T-cell (primary cell): ENCODE results near the gene LDLRAD4. TPM values are rescaled to one million over a fixed set of nuclear protein-coding genes. Genes with fewer than 3 reads are reported as not detected.
A peak's percentile ranks its signal among the peaks of the same experiment; 100 is the strongest.

Experiments used
- ATAC-seq, 4 experiments: fragments of 200-7000 bp in 3 of 4; fragments of 150-1000 bp in 1 of 4; cut with Tn5 transposase; replicated peaks in 1 of 4; 1 replicate in 3 of 4; 2 replicates in 1 of 4; pipeline ENCODE4 v1.10.0; 2021; ENCODE audit warnings: moderate library complexity in 3 of 4, mild to moderate bottlenecking in 2 of 4, moderate number of reproducible peaks in 1 of 4
- CTCF ChIA-PET, 2 donors: fragments of 300-600 bp; sonication (Branson Sonifier 250); formaldehyde crosslinking; loops; one replicate each; lab custom pipeline; 2022; ENCODE audit warnings: antibody characterized with exemption in 2 of 2; lab: Charles Lee
- POLR2A ChIA-PET, 2 donors: fragments of 300-600 bp; sonication (Branson Sonifier 250); formaldehyde crosslinking; loops; one replicate each; lab custom pipeline; 2022; ENCODE audit warnings: antibody characterized with exemption in 2 of 2; lab: Charles Lee
- DNase-seq, 35 experiments: peaks; one replicate each; pipeline versions ENCODE4 v3.0.0 to v3.0.0-alpha.2; 2013 to 2023
- H3K27ac ChIP-seq: one replicate; pipeline ENCODE4 v1.5.1; 2013; ENCODE audit warnings: low read length
- H3K27me3 ChIP-seq, 2 experiments: replicated peaks in 1 of 2; 1 replicate in 1 of 2; 2 replicates in 1 of 2; pipeline versions ENCODE4 v1.6.1 to v1.7.0; 2013; ENCODE audit warnings: low read length in 1 of 2, mixed read lengths in 1 of 2; ENCODE audit not compliant: control insufficient read depth in 2 of 2, insufficient read depth in 2 of 2; ENCODE audit errors: extremely low read depth in 1 of 2
- H3K36me3 ChIP-seq, 2 donors: 1 replicate in 1 of 2; 2 replicates in 1 of 2; pipeline versions ENCODE4 v1.6.1 to v1.7.0; 2013; ENCODE audit warnings: low read length in 1 of 2; ENCODE audit not compliant: control insufficient read depth in 2 of 2, insufficient read depth in 1 of 2; ENCODE audit errors: extremely low read depth in 1 of 2
- H3K4me1 ChIP-seq, 2 experiments: 1 replicate in 1 of 2; 2 replicates in 1 of 2; pipeline versions ENCODE4 v1.6.1 to v1.7.0; 2013; ENCODE audit warnings: low read length in 2 of 2, mixed read lengths in 1 of 2; ENCODE audit not compliant: insufficient read depth in 2 of 2, control insufficient read depth in 1 of 2; ENCODE audit errors: extremely low read depth in 1 of 2
- H3K4me3 ChIP-seq, 2 donors: 1 replicate in 1 of 2; 2 replicates in 1 of 2; pipeline versions ENCODE4 v1.5.1 to v1.7.0; 2013; ENCODE audit warnings: mild to moderate bottlenecking in 2 of 2, low read length in 1 of 2, moderate library complexity in 1 of 2; ENCODE audit not compliant: control insufficient read depth in 1 of 2; ENCODE audit errors: extremely low read depth in 1 of 2
- H3K9me3 ChIP-seq: 2 replicates; pipeline ENCODE4 v1.7.0; 2013
- H3K27ac Mint-ChIP-seq, 2 donors: one replicate each; pipeline ENCODE4 v1.8.0; 2020 to 2021; ENCODE audit warnings: mild to moderate bottlenecking in 2 of 2, mixed read lengths in 2 of 2
- H3K27me3 Mint-ChIP-seq, 2 donors: one replicate each; pipeline ENCODE4 v1.8.0; 2021 to 2022; ENCODE audit warnings: mixed read lengths in 2 of 2
- H3K36me3 Mint-ChIP-seq: one replicate; pipeline ENCODE4 v1.8.0; 2021; ENCODE audit warnings: mixed read lengths
- H3K4me1 Mint-ChIP-seq, 3 donors: one replicate each; pipeline ENCODE4 v1.8.0; 2020 to 2022; ENCODE audit warnings: mixed read lengths in 3 of 3, mild to moderate bottlenecking in 1 of 3
- H3K4me3 Mint-ChIP-seq, 3 donors: one replicate each; pipeline ENCODE4 v1.8.0; 2020 to 2022; ENCODE audit warnings: mild to moderate bottlenecking in 3 of 3, mixed read lengths in 3 of 3, moderate library complexity in 3 of 3
- H3K9me3 Mint-ChIP-seq, 3 donors: one replicate each; pipeline ENCODE4 v1.8.0; 2020 to 2022; ENCODE audit warnings: mixed read lengths in 3 of 3
- WGBS: methylation state at CpG from one replicate; pipeline ENCODE4 v1.1.5; 2013; ENCODE audit warnings: missing lambda C conversion rate; ENCODE audit not compliant: insufficient coverage; 5-methylcytosine and 5-hydroxymethylcytosine counted together
- total RNA-seq, 35 experiments: library from RNA in 6 of 35; stranded (reverse) in 6 of 35; fragments of 120-200 nt in 1 of 35; gene quantifications; one replicate each; pipeline versions ENCODE4 v1.2.1 to v1.2.4 and lab custom pipeline; 2013 to 2026

Gene LDLRAD4
- total RNA-seq, 5 donors from 2014 or later (not counting 1 experiment from before 2014, with no cell fraction given) = 57.6 to 80.8 (median 72.4) TPM

- Histone ChIP-seq H3K36me3 (peaks cover 0 to 2% of the 10 kb centered on the region in 2 donors), H3K27ac (no peak overlapping the region), H3K4me1 (peaks cover 0 to 11% of the 10 kb centered on the region in 2 experiments), H3K27me3 (no peaks in the 10 kb centered on the region), H3K4me3 (no peak overlapping the region), H3K9me3 (no peaks in the 10 kb centered on the region)
- H3K4me3 Mint-ChIP-seq = no peak overlapping the region
- no peaks in the 10 kb centered on the region for H3K27me3 Mint-ChIP-seq
- ChIA-PET POLR2A (interaction anchor here in 1 of 2 donors (0.6 kb wide), 1 partner anchor 195 kb away, joined by 3 read pairs; no protein-coding TSS in a partner anchor), CTCF (interaction anchor here in 1 of 2 donors (0.6 kb wide), 1 partner anchor 496 kb away, joined by 3 read pairs; no protein-coding TSS in a partner anchor)
- no peak for DNase-seq
- H3K9me3 Mint-ChIP-seq = no peaks in the 10 kb centered on the region
- WGBS = 100% methylated on average over 1 of the region's 22 CpGs
- peaks cover 7% of the 10 kb centered on the region for H3K36me3 Mint-ChIP-seq
- no peak overlapping the region for H3K27ac Mint-ChIP-seq
- peaks cover 11 to 38% (median 34%) of the 10 kb centered on the region in 3 donors for H3K4me1 Mint-ChIP-seq
- no peak for ATAC-seq
Observed at GRCh38 chr18:13395577-13395976, 177.0 kb downstream of the LDLRAD4 start.

DNA sequence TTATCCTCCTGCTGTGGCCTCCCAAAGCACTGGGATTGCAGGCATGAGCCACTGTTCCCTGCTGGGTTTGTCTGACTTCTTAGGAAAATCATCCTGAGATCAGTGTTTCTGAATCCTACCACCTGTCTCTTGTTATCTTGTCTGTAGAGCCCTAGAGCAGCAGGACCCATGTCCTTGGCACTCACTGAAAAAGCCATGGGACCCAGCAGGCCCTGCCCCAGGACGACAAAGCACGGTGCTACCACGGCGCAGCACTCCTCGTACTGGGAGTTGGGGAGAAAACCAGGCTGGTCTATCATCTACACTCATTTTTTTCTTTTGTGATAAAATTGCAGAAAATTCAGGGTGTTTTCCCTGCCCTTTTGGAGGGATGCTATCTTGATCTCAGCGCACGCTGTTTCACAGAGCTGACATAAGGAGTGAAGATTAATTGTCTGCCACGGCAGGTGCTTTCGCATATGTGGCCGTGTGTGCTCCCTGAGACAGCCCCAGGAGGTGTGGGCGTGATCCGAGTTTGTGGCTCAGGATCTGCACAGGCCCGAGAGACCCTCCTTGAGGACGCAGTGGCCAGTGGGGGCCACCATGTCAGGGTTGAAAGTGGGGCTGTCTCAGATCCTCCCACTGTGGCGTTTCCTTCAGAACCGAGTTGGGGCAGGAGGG is 179.1 kb downstream of the LDLRAD4 start:
- ATAC-seq (no peak), DNase-seq (no peak)
- no peak overlapping the region for H3K27ac ChIP-seq
- Mint-ChIP-seq H3K4me3 (no peak overlapping the region), H3K36me3 (peaks cover 8% of the 10 kb centered on the region), H3K9me3 (no peaks in the 10 kb centered on the region), H3K27ac (no peak overlapping the region), H3K27me3 (no peaks in the 10 kb centered on the region), H3K4me1 (peaks cover 31 to 39% (median 33%) of the 10 kb centered on the region in 3 donors)
- no peaks in the 10 kb centered on the region for H3K9me3 ChIP-seq
- POLR2A ChIA-PET = no interaction called here
- H3K27me3 ChIP-seq = no peaks in the 10 kb centered on the region
- H3K4me1 ChIP-seq = peaks cover 0 to 13% of the 10 kb centered on the region in 2 experiments
- 89% methylated on average over 11 of the region's 16 CpGs for WGBS
- CTCF ChIA-PET = no interaction called here
- peaks cover 0 to 2% of the 10 kb centered on the region in 2 donors for H3K36me3 ChIP-seq
- H3K4me3 ChIP-seq = no peak overlapping the region

DNA sequence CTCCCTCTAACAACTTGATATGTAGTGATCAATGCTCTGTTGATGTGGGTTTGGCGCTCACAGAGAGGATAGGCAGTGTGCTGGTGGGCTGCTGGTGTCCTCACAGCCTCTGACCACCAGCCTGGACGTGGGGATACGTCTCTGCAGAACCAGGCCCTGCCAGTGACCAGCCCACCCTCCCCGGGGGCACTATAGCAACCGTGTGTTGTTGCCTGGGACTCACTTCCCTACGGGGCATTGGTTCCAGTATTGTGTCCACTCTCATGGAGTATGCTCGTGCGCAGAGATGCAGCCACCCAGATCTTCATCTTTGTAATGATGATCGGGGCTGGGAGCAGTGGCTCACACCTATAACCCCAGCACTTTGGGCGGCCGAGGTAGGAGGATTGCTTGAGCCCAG is 180.1 kb downstream of the LDLRAD4 start:
- Mint-ChIP-seq H3K9me3 (no peaks in the 10 kb centered on the region), H3K4me3 (no peak overlapping the region), H3K27me3 (no peaks in the 10 kb centered on the region), H3K36me3 (peaks cover 9% of the 10 kb centered on the region), H3K27ac (no peak overlapping the region), H3K4me1 (peaks cover 27 to 35% (median 34%) of the 10 kb centered on the region in 3 donors)
- ATAC-seq (no peak), DNase-seq (no peak)
- POLR2A ChIA-PET = no interaction called here
- H3K4me3 ChIP-seq = no peak overlapping the region
- no peak overlapping the region for H3K27ac ChIP-seq
- no peaks in the 10 kb centered on the region for H3K27me3 ChIP-seq
- peaks cover 0 to 13% of the 10 kb centered on the region in 2 experiments for H3K4me1 ChIP-seq
- peaks cover 0 to 2% of the 10 kb centered on the region in 2 donors for H3K36me3 ChIP-seq
- WGBS = 84% methylated on average over 6 of the region's 11 CpGs
- no peaks in the 10 kb centered on the region for H3K9me3 ChIP-seq
- CTCF ChIA-PET = no interaction called here

- Mint-ChIP-seq H3K4me1 (peaks cover 21 to 34% (median 29%) of the 10 kb centered on the region in 3 donors), H3K27me3 (no peaks in the 10 kb centered on the region), H3K27ac (no peak overlapping the region), H3K36me3 (peaks cover 9% of the 10 kb centered on the region), H3K9me3 (no peaks in the 10 kb centered on the region), H3K4me3 (no peak overlapping the region)
- Histone ChIP-seq H3K36me3 (peaks cover 0 to 2% of the 10 kb centered on the region in 2 donors), H3K4me3 (no peak overlapping the region), H3K27me3 (no peaks in the 10 kb centered on the region), H3K27ac (no peak overlapping the region), H3K4me1 (peaks cover 0 to 13% of the 10 kb centered on the region in 2 experiments), H3K9me3 (no peaks in the 10 kb centered on the region)
- no peak for DNase-seq
- ChIA-PET CTCF (no interaction called here), POLR2A (no interaction called here)
- 85% methylated on average over 3 of the region's 8 CpGs for WGBS
- no peak for ATAC-seq
Observed at GRCh38 chr18:13399511-13399910, 181.0 kb downstream of the LDLRAD4 start.

GRCh38 chr18:13400636-13401315 is 182.2 kb downstream of the LDLRAD4 start:
- H3K27me3 Mint-ChIP-seq = no peaks in the 10 kb centered on the region
- Histone ChIP-seq H3K4me3 (no peak overlapping the region), H3K27me3 (no peaks in the 10 kb centered on the region), H3K4me1 (peaks cover 0 to 13% of the 10 kb centered on the region in 2 experiments), H3K27ac (no peak overlapping the region), H3K9me3 (no peaks in the 10 kb centered on the region), H3K36me3 (peaks cover 0 to 2% of the 10 kb centered on the region in 2 donors)
- peaks cover 17 to 28% (median 23%) of the 10 kb centered on the region in 3 donors for H3K4me1 Mint-ChIP-seq
- peaks cover 9% of the 10 kb centered on the region for H3K36me3 Mint-ChIP-seq
- peak overlapping the region in 2 of 3 donors; percentile 10 to 33 for H3K4me3 Mint-ChIP-seq
- H3K9me3 Mint-ChIP-seq = no peaks in the 10 kb centered on the region
- no peak for DNase-seq
- ChIA-PET POLR2A (no interaction called here), CTCF (no interaction called here)
- 94% methylated on average over 11 of the region's 11 CpGs for WGBS
- ATAC-seq = no peak
- H3K27ac Mint-ChIP-seq = peak overlapping the region; percentile 6 to 77

GRCh38 chr18:13401404-13401803 is 182.8 kb downstream of the LDLRAD4 start:
- ATAC-seq = peak in 2 of 4 experiments; percentile 36 to 40
- Mint-ChIP-seq H3K36me3 (peaks cover 5% of the 10 kb centered on the region), H3K9me3 (no peaks in the 10 kb centered on the region), H3K27me3 (no peaks in the 10 kb centered on the region), H3K4me1 (peaks cover 17 to 28% (median 23%) of the 10 kb centered on the region in 3 donors), H3K4me3 (peak overlapping the region in 1 of 3 donors; percentile 33), H3K27ac (peak overlapping the region in 1 of 2 donors; percentile 48)
- Histone ChIP-seq H3K36me3 (peaks cover 0 to 2% of the 10 kb centered on the region in 2 donors), H3K4me3 (no peak overlapping the region), H3K27me3 (no peaks in the 10 kb centered on the region), H3K4me1 (peaks cover 0 to 13% of the 10 kb centered on the region in 2 experiments), H3K27ac (no peak overlapping the region), H3K9me3 (no peaks in the 10 kb centered on the region)
- WGBS = 53% methylated on average over 8 of the region's 8 CpGs
- POLR2A ChIA-PET = no interaction called here
- DNase-seq = no peak
- CTCF ChIA-PET = no interaction called here
